HepG2 (cell line): Measurements from ENCODE around the gene MAST1. TPM values are rescaled to one million over a fixed set of nuclear protein-coding genes. Genes with fewer than 3 reads are reported as not detected.

Source experiments
- ATAC-seq: fragments of 200-7000 bp; cut with Tn5 transposase; 3 replicates; pipeline ENCODE4 v1.9.1; 2020; ENCODE audit warnings: mild to moderate bottlenecking, moderate library complexity
- BruUV-seq: library from RNA; stranded (reverse); fragments of 400-500 nt; replicated peaks from 2 replicates; lab custom pipeline; 2021; lab: Mats Ljungman, UMichigan
- CTCF ChIA-PET: fragments of 300-600 bp; formaldehyde crosslinking; extraction: SDS; loops from one replicate; lab custom pipeline; 2021; ENCODE audit warnings: low total read pairs, inconsistent platforms, low intra/inter-chr PET ratio; lab: Yijun Ruan, JAX
- POLR2A ChIA-PET: fragments of 350-600 bp; sonication (Branson Sonifier 250); formaldehyde crosslinking; loops from one replicate; lab custom pipeline; 2020; ENCODE audit warnings: antibody characterized with exemption, inconsistent platforms; lab: Yijun Ruan, JAX
- DNase-seq: peaks from one replicate; pipeline ENCODE4 v3.0.0-alpha.2; 2015; ENCODE audit warnings: low spot score
- FAIRE-seq: peaks from 3 replicates; lab custom pipeline; 2011; peaks lifted over from hg19 to GRCh38; lab: Jason Lieb, UNC
- H2AFZ ChIP-seq: one replicate; pipeline ENCODE4 v1.6.1; 2011; ENCODE audit warnings: low read length, inconsistent platforms
- H3K27ac ChIP-seq: fragments of 300-600 bp; 3 replicates; pipeline ENCODE4 v1.8.0; 2011; ENCODE audit warnings: mixed run types, mild to moderate bottlenecking, mixed read lengths, low read length, inconsistent platforms; ENCODE audit not compliant: insufficient read depth; ENCODE audit errors: extremely low read length
- H3K27me3 ChIP-seq, 2 experiments: fragments of 200-600 bp in 1 of 2; 2 replicates in 1 of 2; 3 replicates in 1 of 2; pipeline versions ENCODE4 v1.6.0 to v1.8.0; 2011; ENCODE audit warnings: low read length in 2 of 2, mild to moderate bottlenecking in 2 of 2, moderate library complexity in 2 of 2, inconsistent platforms in 1 of 2; ENCODE audit not compliant: insufficient read depth in 2 of 2, control insufficient read depth in 1 of 2
- H3K36me3 ChIP-seq, 2 experiments: fragments of 200-600 bp in 1 of 2; replicated peaks in 1 of 2; 2 replicates in 1 of 2; 3 replicates in 1 of 2; pipeline versions ENCODE4 v1.5.1 to v1.8.0; 2011; ENCODE audit warnings: low read length in 2 of 2, inconsistent platforms in 1 of 2; ENCODE audit not compliant: insufficient read depth in 2 of 2, control insufficient read depth in 1 of 2
- H3K4me1 ChIP-seq: 2 replicates; pipeline ENCODE4 v1.5.1; 2012; ENCODE audit warnings: low read length, inconsistent platforms; ENCODE audit not compliant: insufficient read depth
- H3K4me2 ChIP-seq: 2 replicates; pipeline ENCODE4 v1.6.0; 2011; ENCODE audit warnings: low read depth, low read length, inconsistent platforms
- H3K4me3 ChIP-seq, 3 experiments: fragments of 200-600 bp in 1 of 3; sonication (generic), shearing (Covaris generic) in 1 of 3; replicated peaks in 1 of 3; 2 replicates each; pipeline ENCODE4 v1.5.1; 2011 to 2016; ENCODE audit warnings: low read length in 3 of 3, inconsistent platforms in 2 of 3, low read depth in 2 of 3, mild to moderate bottlenecking in 2 of 3, control low read depth in 1 of 3, mixed read lengths in 1 of 3; ENCODE audit not compliant: insufficient read depth in 1 of 3
- H3K79me2 ChIP-seq: one replicate; pipeline ENCODE4 v1.6.1; 2011; ENCODE audit warnings: low read length, inconsistent platforms; ENCODE audit not compliant: insufficient read depth
- H3K9ac ChIP-seq: 2 replicates; pipeline ENCODE4 v1.6.0; 2011; ENCODE audit warnings: mild to moderate bottlenecking, low read depth, low read length, inconsistent platforms; ENCODE audit not compliant: insufficient read depth
- H3K9me3 ChIP-seq: 2 replicates; pipeline ENCODE4 v1.5.1; 2012; ENCODE audit warnings: mild to moderate bottlenecking, low read length
- H4K20me1 ChIP-seq: 2 replicates; pipeline ENCODE4 v1.6.0; 2011; ENCODE audit warnings: inconsistent platforms, mild to moderate bottlenecking, low read length, moderate library complexity; ENCODE audit not compliant: insufficient read depth
- DNMT3B ChIP-seq: conservative IDR thresholded peaks from 2 replicates; pipeline ENCODE4 v1.6.1; 2016; ENCODE audit warnings: missing biosample characterization, control low read depth
- RBFOX2 ChIP-seq: fragments of 200-400 bp; formaldehyde crosslinking; IDR thresholded peaks from 2 replicates; pipeline ENCODE4 v1.6.1; 2017; ENCODE audit warnings: low read depth, mild to moderate bottlenecking, low read length
- SMARCC2 ChIP-seq: fragments of 450-650 bp; IDR thresholded peaks from 2 replicates; pipeline ENCODE4 v1.6.1; 2017; ENCODE audit warnings: antibody characterized with exemption, mild to moderate bottlenecking
- TOE1 ChIP-seq: sonication (generic); formaldehyde crosslinking; IDR thresholded peaks from 2 replicates; pipeline ENCODE4 v1.4.0; 2020; ENCODE audit warnings: mild to moderate bottlenecking, missing genetic modification reagents
- WGBS: methylation state at CpG from one replicate; pipeline ENCODE4 v1.1.6; 2017; ENCODE audit warnings: low lambda C conversion rate; 5-methylcytosine and 5-hydroxymethylcytosine counted together
- in situ Hi-C: cut with HindIII; loops from 2 replicates; pipeline ENCODE4 v1.10.0; 2017; ENCODE audit warnings: low pct_unique_long_range_greater_than_20kb; ENCODE audit not compliant: extremely low pct_ligation_motif_present
- intact Hi-C: fragments of 100-400 bp; cut with micrococcal nuclease; formaldehyde crosslinking; loops from one replicate; pipeline ENCODE4 v1.10.0; 2022; ENCODE audit not compliant: unreplicated experiment
- polyA plus RNA-seq, 8 experiments: library from polyadenylated mRNA; depleted of rRNA in 3 of 8; stranded (reverse) in 7 of 8; unstranded in 1 of 8; fragments of >200 nt; fragmentation: Illumina TruSeq in 4 of 8; extraction: Trizol in 4 of 8; gene quantifications; 2 replicates each; pipeline versions ENCODE4 v1.2.1 to v1.2.3, GENCODE V29; 2011 to 2016; ENCODE audit warnings: low read depth in 4 of 8, missing spikeins in 1 of 8, mixed read lengths in 1 of 8; ENCODE audit not compliant: insufficient read depth in 1 of 8
- total RNA-seq, 5 experiments: library from RNA; depleted of rRNA; stranded (reverse); fragments of >200 nt; fragmentation: Illumina TruSeq; extraction: Trizol; gene quantifications; 2 replicates each; pipeline ENCODE4 v1.2.3, GENCODE V29; 2016; ENCODE audit warnings: low read depth in 1 of 5

The MAST1 gene
- total and polyA plus RNA-seq, 2 of the 13 experiments (the other 11 are each of a cell fraction or from before 2014, with no cell fraction given): 0.73 to 4.7 TPM

DNA sequence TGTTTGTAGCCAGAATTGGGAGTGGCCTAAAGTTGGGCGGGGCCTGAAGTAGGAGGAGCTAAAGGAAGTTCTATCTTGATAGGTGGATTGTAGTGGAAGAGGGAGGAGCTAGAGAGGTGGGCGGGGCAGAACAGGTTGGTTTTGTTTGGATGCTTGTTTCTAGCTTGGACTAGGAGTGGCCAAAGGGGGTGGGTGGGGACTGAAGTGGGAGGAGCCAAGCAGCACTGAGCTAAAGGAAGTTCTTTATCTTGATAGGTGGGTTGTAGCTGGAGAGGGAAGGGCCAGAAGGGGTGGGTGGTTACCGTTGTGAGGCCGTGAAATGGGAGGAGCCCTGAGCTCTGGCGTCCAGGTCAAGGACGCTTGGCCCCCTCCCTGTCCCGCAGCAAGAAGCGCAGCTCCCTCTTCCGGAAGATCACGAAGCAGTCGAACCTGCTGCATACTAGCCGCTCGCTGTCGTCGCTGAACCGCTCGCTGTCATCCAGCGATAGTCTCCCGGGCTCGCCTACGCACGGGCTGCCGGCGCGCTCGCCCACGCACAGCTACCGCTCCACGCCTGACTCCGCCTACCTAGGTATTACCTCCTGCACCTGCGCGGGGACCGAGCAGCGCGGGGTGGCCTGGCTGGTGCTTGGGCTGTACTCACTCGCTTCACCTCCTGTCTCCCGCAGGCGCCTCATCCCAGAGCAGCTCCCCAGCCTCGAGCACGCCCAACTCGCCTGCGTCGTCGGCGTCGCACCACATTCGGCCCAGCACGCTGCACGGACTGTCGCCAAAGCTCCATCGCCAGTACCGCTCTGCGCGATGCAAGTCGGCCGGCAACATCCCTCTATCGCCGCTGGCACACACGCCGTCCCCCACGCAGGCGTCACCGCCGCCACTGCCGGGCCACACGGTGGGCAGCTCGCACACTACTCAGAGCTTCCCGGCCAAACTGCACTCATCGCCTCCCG is 34.9 kb downstream of the MAST1 start:
- H3K4me2 ChIP-seq: no peak overlapping the region
- no peaks in the 10 kb centered on the region for H3K36me3 ChIP-seq
- H3K9me3 ChIP-seq: no peaks in the 10 kb centered on the region
- no peak overlapping the region for H3K27ac ChIP-seq
- POLR2A ChIA-PET: interaction anchor here (0.9 to 1.3 kb wide), 3 partner anchors 8 to 18 kb away, joined by 3 to 4 read pairs (median 3); partner anchors contain the start of gene GCDH
- no peak for TF ChIP-seq TOE1 (CRISPR knock-in tag)
- 0 out of 2 replicates have a peak, but pooled peaks have one; percentile 11 for TF ChIP-seq RBFOX2
- intact Hi-C loops: no loop called here
- H3K27me3 ChIP-seq: no peaks in the 10 kb centered on the region
- in situ Hi-C loops: no loop called here
- no peaks in the 10 kb centered on the region for H3K4me1 ChIP-seq
- H3K4me3 ChIP-seq: no peak overlapping the region
- CTCF ChIA-PET: no interaction called here
- WGBS: 97% methylated on average over 63 of the region's 70 CpGs
- BruUV-seq: no TSS peak
- no peak overlapping the region for H2AFZ ChIP-seq
- DNase-seq: peak; percentile 17
- no peak for FAIRE-seq
- no peak overlapping the region for H3K9ac ChIP-seq
- no peaks in the 10 kb centered on the region for H4K20me1 ChIP-seq
- peak; percentile 31; the same call in 2 of the 3 replicates for ATAC-seq
- H3K79me2 ChIP-seq: no peaks in the 10 kb centered on the region

DNA sequence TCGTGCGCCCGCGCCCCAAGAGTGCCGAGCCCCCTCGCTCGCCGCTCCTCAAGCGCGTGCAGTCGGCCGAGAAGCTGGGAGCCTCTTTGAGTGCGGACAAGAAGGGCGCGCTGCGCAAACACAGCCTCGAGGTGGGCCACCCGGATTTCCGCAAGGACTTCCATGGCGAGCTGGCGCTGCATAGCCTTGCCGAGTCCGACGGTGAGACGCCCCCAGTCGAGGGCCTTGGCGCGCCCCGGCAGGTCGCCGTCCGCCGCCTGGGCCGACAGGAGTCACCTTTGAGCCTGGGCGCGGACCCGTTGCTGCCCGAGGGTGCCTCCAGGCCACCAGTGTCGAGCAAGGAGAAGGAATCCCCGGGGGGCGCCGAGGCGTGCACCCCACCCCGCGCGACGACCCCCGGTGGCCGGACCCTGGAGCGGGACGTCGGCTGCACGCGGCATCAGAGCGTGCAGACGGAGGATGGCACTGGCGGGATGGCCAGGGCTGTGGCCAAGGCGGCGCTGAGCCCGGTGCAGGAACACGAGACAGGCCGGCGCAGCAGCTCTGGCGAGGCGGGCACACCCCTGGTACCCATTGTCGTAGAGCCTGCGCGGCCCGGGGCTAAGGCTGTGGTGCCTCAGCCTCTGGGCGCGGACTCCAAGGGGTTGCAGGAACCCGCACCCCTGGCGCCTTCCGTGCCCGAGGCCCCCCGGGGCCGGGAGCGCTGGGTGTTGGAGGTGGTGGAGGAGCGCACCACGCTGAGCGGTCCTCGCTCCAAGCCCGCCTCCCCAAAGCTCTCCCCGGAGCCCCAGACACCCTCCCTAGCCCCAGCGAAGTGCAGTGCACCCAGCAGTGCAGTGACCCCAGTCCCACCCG is 35.8 kb downstream of the MAST1 start:
- no peak overlapping the region for H3K27ac ChIP-seq
- ChIA-PET CTCF (no interaction called here), POLR2A (interaction anchor here (1.2 kb wide), 1 partner anchor 9 kb away, joined by 3 read pairs; no protein-coding TSS in a partner anchor)
- no peaks in the 10 kb centered on the region for H3K27me3 ChIP-seq
- no TSS peak for BruUV-seq
- intact Hi-C loops: no loop called here
- no peak overlapping the region for H3K4me3 ChIP-seq
- H4K20me1 ChIP-seq: no peaks in the 10 kb centered on the region
- no peaks in the 10 kb centered on the region for H3K79me2 ChIP-seq
- H3K4me1 ChIP-seq: no peaks in the 10 kb centered on the region
- in situ Hi-C loops: no loop called here
- no peak overlapping the region for H3K4me2 ChIP-seq
- no peak overlapping the region for H2AFZ ChIP-seq
- WGBS: 97% methylated on average over 63 of the region's 86 CpGs
- H3K36me3 ChIP-seq: no peaks in the 10 kb centered on the region
- FAIRE-seq (no peak), DNase-seq (no peak), ATAC-seq (no peak; the same call in 2 of the 3 replicates)
- no peaks in the 10 kb centered on the region for H3K9me3 ChIP-seq
- H3K9ac ChIP-seq: no peak overlapping the region
- TF ChIP-seq DNMT3B: no peak
- TF ChIP-seq SMARCC2: no peak
